Esophagus muscularis mucosa (tissue), 3 donors: ENCODE results near the gene WNT3.

Experiments used
- POLR2A ChIP-seq: fragments of 450-650 bp; IDR thresholded peaks from one replicate; pipeline ENCODE4 v1.6.1; 2017; ENCODE audit warnings: antibody characterized with exemption, moderate library complexity, mild to moderate bottlenecking, low read depth
- TF ChIP-seq, protein P1 (sequence below), 3 experiments: fragments of 200-600 bp in 2 of 3; fragments of 450-650 bp in 1 of 3; sonication (generic) in 2 of 3; IDR thresholded peaks; one replicate each; pipeline ENCODE4 v1.5.1; 2017 to 2019; ENCODE audit warnings: antibody characterized with exemption in 3 of 3, mild to moderate bottlenecking in 2 of 3, moderate library complexity in 1 of 3

DNA sequence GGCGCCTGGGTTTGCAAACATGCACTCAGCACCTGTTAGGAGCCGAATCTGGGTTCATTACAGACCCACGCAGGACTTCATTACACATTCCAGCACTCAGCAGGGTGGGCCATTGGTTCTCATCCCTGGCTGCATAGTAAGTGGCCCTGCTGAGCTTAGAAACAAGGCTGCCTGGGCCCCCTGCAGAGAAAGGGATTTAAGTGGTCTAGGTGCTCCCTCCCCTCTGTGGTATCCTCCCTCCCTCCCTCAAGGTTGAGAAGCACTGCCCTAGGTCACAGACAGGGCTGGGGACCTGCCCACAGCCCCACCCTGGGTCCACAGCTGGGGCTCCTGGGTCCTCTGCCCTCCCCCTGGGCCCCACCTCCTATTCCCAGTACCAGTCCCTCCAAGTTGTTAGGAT is 28.3 kb downstream of the WNT3 start:
- no peak for TF ChIP-seq POLR2A
- TF ChIP-seq, protein P1, sequence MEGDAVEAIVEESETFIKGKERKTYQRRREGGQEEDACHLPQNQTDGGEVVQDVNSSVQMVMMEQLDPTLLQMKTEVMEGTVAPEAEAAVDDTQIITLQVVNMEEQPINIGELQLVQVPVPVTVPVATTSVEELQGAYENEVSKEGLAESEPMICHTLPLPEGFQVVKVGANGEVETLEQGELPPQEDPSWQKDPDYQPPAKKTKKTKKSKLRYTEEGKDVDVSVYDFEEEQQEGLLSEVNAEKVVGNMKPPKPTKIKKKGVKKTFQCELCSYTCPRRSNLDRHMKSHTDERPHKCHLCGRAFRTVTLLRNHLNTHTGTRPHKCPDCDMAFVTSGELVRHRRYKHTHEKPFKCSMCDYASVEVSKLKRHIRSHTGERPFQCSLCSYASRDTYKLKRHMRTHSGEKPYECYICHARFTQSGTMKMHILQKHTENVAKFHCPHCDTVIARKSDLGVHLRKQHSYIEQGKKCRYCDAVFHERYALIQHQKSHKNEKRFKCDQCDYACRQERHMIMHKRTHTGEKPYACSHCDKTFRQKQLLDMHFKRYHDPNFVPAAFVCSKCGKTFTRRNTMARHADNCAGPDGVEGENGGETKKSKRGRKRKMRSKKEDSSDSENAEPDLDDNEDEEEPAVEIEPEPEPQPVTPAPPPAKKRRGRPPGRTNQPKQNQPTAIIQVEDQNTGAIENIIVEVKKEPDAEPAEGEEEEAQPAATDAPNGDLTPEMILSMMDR (IDR thresholded peaks at IDR 0.05), result no peak
